OCI-LY1 (cell line): ENCODE measurements around the gene CYSLTR1.

ENCODE experiments used
- EZH2 ChIP-seq: fragments of 200-600 bp; sonication (generic), shearing (Covaris generic); IDR thresholded peaks from 2 replicates; pipeline ENCODE4 v1.8.0; 2017; ENCODE audit warnings: borderline replicate concordance, mixed run types, mild to moderate bottlenecking, antibody characterized with exemption, low read length, moderate library complexity, mixed read lengths
- TF ChIP-seq, protein P1 (sequence below): fragments of 200-600 bp; sonication (generic), shearing (Covaris generic); IDR thresholded peaks from 2 replicates; pipeline ENCODE4 v1.5.1; 2017; ENCODE audit warnings: mild to moderate bottlenecking, antibody characterized with exemption, low read length, moderate library complexity, mixed read lengths

DNA sequence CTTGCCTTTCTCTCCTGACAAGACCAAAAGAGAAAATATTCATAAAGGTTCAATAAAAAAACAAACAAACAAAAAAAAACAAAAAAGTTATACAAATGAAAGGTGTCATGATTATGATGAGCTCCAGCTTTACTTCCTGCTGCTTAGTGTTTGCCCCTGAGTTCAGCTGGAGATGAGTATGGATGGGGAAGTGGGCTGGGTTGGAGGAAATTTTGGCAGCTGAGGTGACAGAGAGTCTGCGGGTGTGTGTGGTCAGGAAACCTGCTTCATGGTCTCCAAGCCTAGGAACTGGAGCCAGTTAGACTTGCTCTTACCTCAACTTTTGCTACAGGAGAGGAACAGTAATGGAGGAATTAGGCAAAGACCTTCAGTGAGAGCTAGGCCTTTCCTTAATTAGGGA lies 4.3 kb upstream of the CYSLTR1 start:
- TF ChIP-seq, protein P1, sequence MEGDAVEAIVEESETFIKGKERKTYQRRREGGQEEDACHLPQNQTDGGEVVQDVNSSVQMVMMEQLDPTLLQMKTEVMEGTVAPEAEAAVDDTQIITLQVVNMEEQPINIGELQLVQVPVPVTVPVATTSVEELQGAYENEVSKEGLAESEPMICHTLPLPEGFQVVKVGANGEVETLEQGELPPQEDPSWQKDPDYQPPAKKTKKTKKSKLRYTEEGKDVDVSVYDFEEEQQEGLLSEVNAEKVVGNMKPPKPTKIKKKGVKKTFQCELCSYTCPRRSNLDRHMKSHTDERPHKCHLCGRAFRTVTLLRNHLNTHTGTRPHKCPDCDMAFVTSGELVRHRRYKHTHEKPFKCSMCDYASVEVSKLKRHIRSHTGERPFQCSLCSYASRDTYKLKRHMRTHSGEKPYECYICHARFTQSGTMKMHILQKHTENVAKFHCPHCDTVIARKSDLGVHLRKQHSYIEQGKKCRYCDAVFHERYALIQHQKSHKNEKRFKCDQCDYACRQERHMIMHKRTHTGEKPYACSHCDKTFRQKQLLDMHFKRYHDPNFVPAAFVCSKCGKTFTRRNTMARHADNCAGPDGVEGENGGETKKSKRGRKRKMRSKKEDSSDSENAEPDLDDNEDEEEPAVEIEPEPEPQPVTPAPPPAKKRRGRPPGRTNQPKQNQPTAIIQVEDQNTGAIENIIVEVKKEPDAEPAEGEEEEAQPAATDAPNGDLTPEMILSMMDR = no peak
- TF ChIP-seq EZH2 = no peak
